OCI-LY7 (cell line): ENCODE measurements around the gene LRFN2. TPM values are rescaled to one million over a fixed set of nuclear protein-coding genes. Genes with fewer than 3 reads are reported as not detected.

ENCODE experiments used
- BruUV-seq: library from RNA; stranded (reverse); fragments of 400-500 nt; replicated peaks from 2 replicates; lab custom pipeline; 2021; lab: Mats Ljungman, UMichigan
- CTCF ChIA-PET: fragments of 300-600 bp; sonication (Branson Sonifier 250); formaldehyde crosslinking; loops from one replicate; lab custom pipeline; 2022; ENCODE audit warnings: antibody characterized with exemption; ENCODE audit not compliant: unreplicated experiment; lab: Charles Lee
- POLR2A ChIA-PET: fragments of 300-600 bp; sonication (Branson Sonifier 250); formaldehyde crosslinking; loops from one replicate; lab custom pipeline; 2022; ENCODE audit warnings: antibody characterized with exemption; lab: Charles Lee
- DNase-seq: peaks from one replicate; pipeline ENCODE4 v3.0.0-alpha.2; 2015; ENCODE audit warnings: low spot score
- H2AFZ ChIP-seq: fragments of 200-600 bp; sonication (generic), shearing (Covaris generic); 2 replicates; pipeline ENCODE4 v1.6.1; 2014; ENCODE audit warnings: mild to moderate bottlenecking, antibody characterized with exemption, low read length, moderate library complexity
- H3K27ac ChIP-seq: fragments of 200-600 bp; sonication (generic); 2 replicates; pipeline ENCODE4 v1.5.1; 2014; ENCODE audit warnings: mixed run types, low read depth, mild to moderate bottlenecking, moderate library complexity, low read length, inconsistent platforms; ENCODE audit not compliant: poor library complexity, severe bottlenecking
- H3K36me3 ChIP-seq: fragments of 200-600 bp; sonication (generic); 2 replicates; pipeline ENCODE4 v1.6.1; 2014; ENCODE audit warnings: mild to moderate bottlenecking, antibody characterized with exemption, low read length, moderate library complexity, mixed read lengths; ENCODE audit not compliant: insufficient read depth
- H3K4me1 ChIP-seq: fragments of 200-600 bp; sonication (generic); 2 replicates; pipeline ENCODE4 v1.5.1; 2014; ENCODE audit warnings: mild to moderate bottlenecking, low read length; ENCODE audit not compliant: insufficient read depth, poor library complexity, severe bottlenecking
- H3K4me2 ChIP-seq: fragments of 200-600 bp; sonication (generic); 2 replicates; pipeline ENCODE4 v1.6.1; 2014; ENCODE audit warnings: mild to moderate bottlenecking, low read length
- H3K4me3 ChIP-seq: fragments of 200-600 bp; sonication (generic); 2 replicates; pipeline ENCODE4 v1.5.1; 2014; ENCODE audit warnings: mild to moderate bottlenecking, low read depth, low read length; ENCODE audit not compliant: poor library complexity, severe bottlenecking
- H3K79me2 ChIP-seq: fragments of 200-600 bp; sonication (generic); 2 replicates; pipeline ENCODE4 v1.6.1; 2016; ENCODE audit warnings: low read depth, mild to moderate bottlenecking, low read length, moderate library complexity, mixed read lengths; ENCODE audit not compliant: insufficient read depth
- H3K9me2 ChIP-seq: fragments of 200-600 bp; sonication (generic); 2 replicates; pipeline ENCODE4 v1.6.1; 2016; ENCODE audit warnings: mild to moderate bottlenecking, low read length, mixed read lengths; ENCODE audit not compliant: insufficient read depth
- H3K9me3 ChIP-seq: fragments of 200-600 bp; sonication (generic); 2 replicates; pipeline ENCODE4 v1.6.1; 2014; ENCODE audit warnings: mild to moderate bottlenecking, mixed run types, low read length, mixed read lengths
- H4K20me1 ChIP-seq: fragments of 200-600 bp; sonication (generic); 2 replicates; pipeline ENCODE4 v1.6.1; 2014; ENCODE audit warnings: mild to moderate bottlenecking, antibody characterized with exemption, low read length, moderate library complexity, mixed read lengths; ENCODE audit not compliant: insufficient read depth
- EZH2phosphoT487 ChIP-seq: fragments of 200-600 bp; sonication (generic); IDR thresholded peaks from 2 replicates; pipeline ENCODE4 v1.6.1; 2018; ENCODE audit warnings: low read depth, borderline replicate concordance, mild to moderate bottlenecking, mixed run types, antibody characterized with exemption, low read length, moderate library complexity, mixed read lengths
- intact Hi-C: fragments of 100-400 bp; cut with micrococcal nuclease; formaldehyde crosslinking; loops from one replicate; pipeline ENCODE4 v1.10.0; 2022; ENCODE audit not compliant: unreplicated experiment
- total RNA-seq, 2 experiments: library from RNA; depleted of rRNA in 1 of 2; stranded (reverse); fragments of >200 nt in 1 of 2; shearing (Covaris generic) in 1 of 2; gene quantifications; 2 replicates each; pipeline ENCODE4 v1.2.3, GENCODE V29; 2014 to 2022
- TF ChIP-seq, protein P1 (sequence below): fragments of 200-600 bp; sonication (generic); conservative IDR thresholded peaks from 2 replicates; pipeline ENCODE4 v1.5.1; 2014; ENCODE audit warnings: mild to moderate bottlenecking, antibody characterized with exemption, low read length, moderate library complexity, mixed read lengths

Gene LRFN2
- total RNA-seq, 2 experiments from 2014 or later = not detected

DNA sequence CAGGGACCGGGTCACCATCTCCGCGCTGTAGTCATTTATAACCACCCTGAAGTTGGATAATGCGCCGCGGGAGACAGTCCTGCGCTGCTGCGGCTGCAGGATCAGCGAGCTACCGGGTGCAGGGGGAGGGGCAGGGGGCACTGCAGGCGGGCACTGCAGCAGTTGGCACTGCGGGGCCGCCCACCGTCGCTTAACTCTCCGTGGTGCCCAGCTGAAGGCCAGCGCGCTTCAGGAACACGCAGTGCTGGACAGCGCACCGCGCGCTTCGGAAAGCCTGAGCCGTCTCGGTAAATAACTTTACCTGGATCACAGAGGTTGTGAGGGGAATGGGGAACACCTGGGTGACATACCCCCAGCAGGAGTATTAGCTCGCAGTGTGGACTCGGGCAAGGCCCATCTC, 12.4 kb upstream of the LRFN2 start:
- no peak for TF ChIP-seq EZH2phosphoT487
- TF ChIP-seq, protein P1, sequence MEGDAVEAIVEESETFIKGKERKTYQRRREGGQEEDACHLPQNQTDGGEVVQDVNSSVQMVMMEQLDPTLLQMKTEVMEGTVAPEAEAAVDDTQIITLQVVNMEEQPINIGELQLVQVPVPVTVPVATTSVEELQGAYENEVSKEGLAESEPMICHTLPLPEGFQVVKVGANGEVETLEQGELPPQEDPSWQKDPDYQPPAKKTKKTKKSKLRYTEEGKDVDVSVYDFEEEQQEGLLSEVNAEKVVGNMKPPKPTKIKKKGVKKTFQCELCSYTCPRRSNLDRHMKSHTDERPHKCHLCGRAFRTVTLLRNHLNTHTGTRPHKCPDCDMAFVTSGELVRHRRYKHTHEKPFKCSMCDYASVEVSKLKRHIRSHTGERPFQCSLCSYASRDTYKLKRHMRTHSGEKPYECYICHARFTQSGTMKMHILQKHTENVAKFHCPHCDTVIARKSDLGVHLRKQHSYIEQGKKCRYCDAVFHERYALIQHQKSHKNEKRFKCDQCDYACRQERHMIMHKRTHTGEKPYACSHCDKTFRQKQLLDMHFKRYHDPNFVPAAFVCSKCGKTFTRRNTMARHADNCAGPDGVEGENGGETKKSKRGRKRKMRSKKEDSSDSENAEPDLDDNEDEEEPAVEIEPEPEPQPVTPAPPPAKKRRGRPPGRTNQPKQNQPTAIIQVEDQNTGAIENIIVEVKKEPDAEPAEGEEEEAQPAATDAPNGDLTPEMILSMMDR = no peak
- no peaks in the 10 kb centered on the region for H3K9me2 ChIP-seq
- H3K27ac ChIP-seq = no peak overlapping the region
- no TSS peak for BruUV-seq
- CTCF ChIA-PET = no interaction called here
- no peak overlapping the region for H2AFZ ChIP-seq
- no peak overlapping the region for H3K4me2 ChIP-seq
- intact Hi-C loops = no loop called here
- no peak overlapping the region for H3K4me3 ChIP-seq
- H4K20me1 ChIP-seq = no peaks in the 10 kb centered on the region
- DNase-seq = no peak
- no peaks in the 10 kb centered on the region for H3K4me1 ChIP-seq
- POLR2A ChIA-PET = no interaction called here
- no peaks in the 10 kb centered on the region for H3K79me2 ChIP-seq
- H3K36me3 ChIP-seq = no peaks in the 10 kb centered on the region
- H3K9me3 ChIP-seq = no peaks in the 10 kb centered on the region

DNA sequence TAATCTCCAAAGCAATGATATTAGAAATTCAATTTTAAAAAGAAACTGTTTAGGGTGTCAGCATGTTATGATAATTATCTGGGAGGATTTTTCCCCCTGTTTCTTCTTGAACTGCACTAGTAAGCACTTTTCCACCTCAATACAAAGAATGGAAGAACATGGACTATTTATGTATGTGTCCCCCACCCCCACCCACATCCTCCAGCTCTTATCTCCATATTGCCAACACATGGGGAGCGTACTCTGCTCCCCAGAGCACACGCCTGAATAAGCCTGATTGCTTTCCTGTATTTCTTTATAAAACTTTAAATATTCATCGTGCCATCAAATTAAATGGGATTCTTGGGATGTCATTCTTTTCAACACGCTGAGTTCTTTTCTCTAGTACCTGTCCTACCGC, 11.4 kb upstream of the LRFN2 start:
- Histone ChIP-seq H3K79me2 (no peaks in the 10 kb centered on the region), H3K9me3 (no peaks in the 10 kb centered on the region), H3K4me2 (no peak overlapping the region), H3K27ac (no peak overlapping the region), H2AFZ (no peak overlapping the region), H3K9me2 (no peaks in the 10 kb centered on the region), H4K20me1 (no peaks in the 10 kb centered on the region), H3K4me1 (no peaks in the 10 kb centered on the region), H3K36me3 (no peaks in the 10 kb centered on the region), H3K4me3 (no peak overlapping the region)
- intact Hi-C loops = no loop called here
- ChIA-PET POLR2A (interaction anchor here (0.6 kb wide), 1 partner anchor 1959 kb away, joined by 5 read pairs; no protein-coding TSS in a partner anchor), CTCF (no interaction called here)
- BruUV-seq = no TSS peak
- TF ChIP-seq, protein P1 = no peak
- no peak for TF ChIP-seq EZH2phosphoT487
- no peak for DNase-seq

DNA sequence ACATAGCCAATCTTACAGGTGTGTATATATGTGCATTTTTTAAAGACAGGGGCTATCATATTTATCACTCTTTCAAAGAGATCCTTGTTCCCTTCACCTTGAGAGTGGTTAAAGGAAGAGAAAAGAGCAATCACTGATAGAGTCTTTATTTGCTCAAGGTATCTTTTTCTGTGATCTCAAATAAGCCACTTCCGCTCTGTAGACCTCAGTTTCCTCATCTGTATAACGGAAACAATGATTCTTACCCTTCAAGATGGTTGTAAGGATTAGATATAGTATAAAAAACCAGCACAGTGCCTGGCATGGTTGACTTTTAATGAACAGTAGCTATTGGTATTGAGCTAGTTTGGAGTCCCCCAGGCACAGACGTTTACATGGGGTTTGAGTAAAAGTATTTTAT, 10.1 kb upstream of the LRFN2 start:
- Histone ChIP-seq H4K20me1 (no peaks in the 10 kb centered on the region), H3K36me3 (no peaks in the 10 kb centered on the region), H3K27ac (no peak overlapping the region), H3K4me2 (no peak overlapping the region), H3K4me1 (no peaks in the 10 kb centered on the region), H3K79me2 (no peaks in the 10 kb centered on the region), H3K9me3 (no peaks in the 10 kb centered on the region), H3K4me3 (no peak overlapping the region), H2AFZ (no peak overlapping the region), H3K9me2 (no peaks in the 10 kb centered on the region)
- ChIA-PET POLR2A (interaction anchor here (0.7 kb wide), 1 partner anchor 201 kb away, joined by 4 read pairs; no protein-coding TSS in a partner anchor), CTCF (no interaction called here)
- intact Hi-C loops = no loop called here
- no peak for TF ChIP-seq EZH2phosphoT487
- TF ChIP-seq, protein P1 = no peak
- no peak for DNase-seq
- no TSS peak for BruUV-seq
